Measurements from ENCODE around the gene FGF19.

FGF19 gene

DNA sequence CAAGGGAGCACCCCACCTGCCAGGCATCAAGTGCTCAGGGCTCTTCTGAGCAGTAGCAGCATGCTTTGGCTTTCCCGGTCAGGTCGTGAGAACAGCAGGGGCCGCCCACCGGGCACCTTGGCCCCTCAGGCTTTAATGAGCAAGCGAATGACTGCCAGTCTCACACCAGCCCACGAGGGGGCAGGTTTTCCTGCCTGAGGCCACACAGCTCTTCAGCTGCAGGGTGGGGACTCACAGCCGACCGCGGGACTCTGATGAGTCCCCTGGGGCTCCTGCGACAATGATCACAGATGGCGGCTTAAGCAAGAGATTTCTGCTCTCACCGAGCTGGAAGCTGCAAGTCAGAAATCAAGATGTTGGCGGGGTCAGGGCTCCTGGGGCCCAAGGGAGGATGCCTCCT, 14.3 kb upstream of the FGF19 start:
- no peak for DNase-seq (ENCODE audit: low read depth in 2 of 3, low spot score in 1 of 3)

DNA sequence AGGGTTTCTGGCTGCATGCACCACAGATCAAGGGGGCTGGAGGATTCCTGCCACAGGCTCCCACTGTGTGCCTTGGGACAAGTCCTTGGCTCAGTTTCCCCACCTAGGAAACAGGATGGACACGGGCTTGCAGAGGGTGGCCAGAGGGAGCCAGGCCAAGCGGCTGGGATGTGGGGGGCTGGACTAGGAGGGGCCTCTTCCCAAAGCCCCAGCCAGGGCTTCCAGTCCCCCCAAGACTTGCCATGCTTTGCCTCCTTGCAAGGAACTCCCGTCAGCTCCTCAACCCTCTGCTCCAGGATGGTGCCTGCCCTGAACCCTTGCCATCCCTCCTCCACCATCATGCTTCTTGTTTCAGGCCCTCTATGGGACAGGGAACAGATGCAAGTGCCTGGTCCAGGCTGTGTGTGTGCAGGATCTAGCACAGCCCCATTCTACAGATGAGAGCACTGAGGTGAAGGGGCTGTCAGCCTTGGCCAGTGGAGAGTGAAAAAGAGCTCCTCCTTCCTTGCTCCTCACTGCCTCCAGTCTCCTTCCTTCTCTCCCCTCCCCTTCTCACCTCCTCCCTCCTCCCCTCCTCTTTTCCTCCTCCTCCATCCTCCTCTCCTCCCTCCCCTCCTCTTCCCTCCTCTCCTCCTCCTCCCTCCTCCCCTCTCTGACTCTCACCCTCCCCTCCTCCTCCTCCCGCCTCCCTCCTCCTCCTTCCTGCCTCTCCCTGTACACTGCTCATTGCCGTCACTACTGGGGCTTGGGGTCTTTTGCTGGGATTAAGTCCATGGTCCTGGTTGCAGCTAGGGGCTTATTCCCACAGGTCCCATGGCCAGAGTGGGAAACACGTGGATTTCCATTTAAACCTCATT, 13.3 kb upstream of the FGF19 start:
- DNase-seq (ENCODE audit: low read depth in 2 of 3, low spot score in 1 of 3): no peak

DNA sequence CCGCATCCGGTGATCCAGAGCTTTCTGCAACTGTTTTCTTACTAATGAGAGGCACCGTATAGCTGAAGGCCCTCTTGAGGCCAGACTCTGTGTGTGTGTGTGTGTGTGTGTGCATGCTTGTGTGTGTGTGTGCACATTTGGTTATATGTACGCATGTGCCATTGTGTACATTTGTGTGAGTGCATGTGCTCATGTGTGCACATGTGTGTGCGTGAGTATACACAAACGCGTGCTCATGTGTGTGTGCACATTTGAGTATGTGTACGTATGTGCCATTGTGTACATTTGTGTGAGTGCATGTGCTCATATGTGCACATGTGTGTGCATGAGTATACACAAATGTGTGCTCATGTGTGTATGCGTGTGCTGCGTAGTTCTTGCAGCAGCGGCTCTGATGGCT, 12.3 kb upstream of the FGF19 start:
- no peak for DNase-seq (ENCODE audit: low read depth in 2 of 3, low spot score in 1 of 3)

DNA sequence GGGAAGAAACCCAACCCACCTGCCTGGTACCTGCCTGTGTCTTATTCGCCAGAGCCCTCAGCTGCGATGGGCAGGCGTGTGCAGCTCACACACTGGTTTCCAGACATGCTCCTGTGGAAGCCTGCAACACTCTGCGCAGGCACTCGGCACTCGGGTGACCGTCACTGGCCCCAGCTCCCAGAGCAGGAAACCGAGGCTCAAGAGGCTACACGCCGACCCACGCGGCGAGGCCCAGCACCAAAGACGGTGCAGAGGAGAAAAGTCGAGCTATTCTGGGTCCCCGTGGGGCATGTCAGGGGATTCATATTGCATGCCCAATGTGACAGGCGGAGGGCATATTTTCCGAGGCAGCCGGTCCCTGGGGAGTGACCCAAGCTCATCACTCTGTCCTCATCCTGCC, 11.6 kb upstream of the FGF19 start:
- no peak for DNase-seq (ENCODE audit: low read depth in 2 of 3, low spot score in 1 of 3)

DNA sequence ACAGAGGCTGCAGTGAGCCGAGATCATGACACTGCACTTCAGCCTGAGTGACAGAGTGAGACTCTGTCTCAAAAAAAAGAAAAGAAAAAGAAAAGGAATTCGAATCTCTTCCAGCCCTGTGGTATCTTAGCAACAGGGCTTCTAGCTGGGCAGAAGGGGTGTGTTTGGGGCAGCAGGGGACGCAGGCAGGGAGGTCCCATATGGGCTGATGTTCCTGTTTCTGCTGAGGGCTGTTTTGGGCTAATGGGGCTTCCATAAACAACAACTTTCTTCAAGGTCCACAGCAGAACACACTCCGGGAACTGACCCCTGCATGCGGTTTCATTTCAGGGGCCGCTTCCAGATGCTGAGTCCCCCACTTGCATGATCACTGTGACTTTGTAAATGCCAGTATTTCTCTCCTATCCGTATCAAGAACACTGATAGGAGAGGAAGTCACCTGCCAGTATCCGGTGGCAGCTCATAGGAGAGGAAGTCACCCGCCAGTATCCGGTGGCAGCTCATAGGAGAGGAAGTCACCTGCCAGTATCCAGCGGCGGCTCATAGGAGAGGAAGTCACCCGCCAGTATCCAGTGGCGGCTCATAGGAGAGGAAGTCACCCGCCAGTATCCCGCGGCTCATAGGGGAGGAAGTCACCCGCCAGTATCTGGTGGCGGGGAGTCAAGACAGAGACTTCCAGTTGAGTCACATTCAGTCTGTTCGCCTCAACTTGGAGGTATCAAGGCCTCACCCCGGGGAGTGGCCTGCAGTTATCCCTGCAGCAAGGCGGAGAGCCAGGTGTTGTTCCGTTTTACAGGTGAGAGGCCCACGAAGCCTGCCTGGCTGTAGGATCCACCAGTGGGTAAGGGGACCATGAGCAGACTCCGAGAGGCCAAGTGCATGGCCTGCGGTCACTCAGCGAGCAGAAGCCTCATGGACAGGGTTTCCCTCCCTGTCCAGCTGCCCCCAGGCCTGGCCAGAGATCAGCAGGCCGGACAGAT, 8.3 kb upstream of the FGF19 start:
- DNase-seq (ENCODE audit: low read depth in 2 of 3, low spot score in 1 of 3): no peak

DNA sequence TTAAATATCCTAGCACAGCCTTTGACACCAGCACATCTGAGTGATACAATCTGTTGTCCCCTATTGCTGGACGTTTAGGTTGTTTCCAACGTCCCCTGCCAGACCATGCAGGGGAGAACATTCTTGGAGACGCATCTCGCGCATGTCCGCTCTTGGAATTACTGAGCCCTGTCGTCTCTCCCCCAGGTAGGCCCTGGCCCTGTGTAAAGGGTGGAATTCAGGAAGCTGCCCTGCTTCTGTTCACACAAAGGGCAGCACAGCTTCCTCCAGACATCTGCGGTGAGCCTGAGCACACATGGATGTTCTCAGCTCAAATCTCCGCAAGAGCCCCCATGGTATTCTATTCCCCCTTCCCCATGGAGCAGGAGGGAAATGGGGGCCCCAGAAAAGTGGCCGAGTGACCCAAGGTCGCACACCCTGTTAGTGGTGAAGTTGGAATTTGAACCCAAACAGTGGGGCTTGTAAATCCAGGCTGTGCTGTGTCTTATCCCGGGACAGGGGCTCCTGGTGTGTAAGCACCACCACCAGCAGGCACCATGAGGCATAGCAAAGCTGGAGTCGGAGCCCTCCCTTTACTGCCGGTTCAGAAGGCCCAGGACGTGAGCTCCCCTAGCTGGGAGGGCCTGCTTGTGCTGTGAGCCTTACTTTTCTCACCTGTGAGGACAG, 5.0 kb upstream of the FGF19 start:
- DNase-seq (ENCODE audit: low read depth in 2 of 3, low spot score in 1 of 3): no peak

DNA sequence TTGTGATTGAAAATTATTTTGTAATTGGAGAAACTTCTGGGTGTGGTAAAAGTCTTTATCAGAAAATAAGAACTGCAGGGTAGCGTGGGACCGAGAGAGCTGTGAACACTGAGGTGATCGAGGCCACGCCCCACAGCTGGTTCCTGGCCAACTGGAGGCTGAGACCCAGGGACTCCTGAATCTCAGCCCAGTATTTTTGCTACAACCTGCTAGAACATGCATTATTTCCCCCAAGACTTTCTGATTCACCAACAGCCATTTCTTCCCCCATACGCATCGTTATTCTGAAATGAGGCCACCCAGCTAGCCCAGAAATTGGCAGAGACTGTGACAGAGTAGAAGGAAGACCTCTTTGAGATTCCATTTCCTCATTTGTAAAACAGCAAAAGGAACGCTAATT, 3.4 kb upstream of the FGF19 start:
- DNase-seq (ENCODE audit: low read depth in 2 of 3, low spot score in 1 of 3): no peak

DNA sequence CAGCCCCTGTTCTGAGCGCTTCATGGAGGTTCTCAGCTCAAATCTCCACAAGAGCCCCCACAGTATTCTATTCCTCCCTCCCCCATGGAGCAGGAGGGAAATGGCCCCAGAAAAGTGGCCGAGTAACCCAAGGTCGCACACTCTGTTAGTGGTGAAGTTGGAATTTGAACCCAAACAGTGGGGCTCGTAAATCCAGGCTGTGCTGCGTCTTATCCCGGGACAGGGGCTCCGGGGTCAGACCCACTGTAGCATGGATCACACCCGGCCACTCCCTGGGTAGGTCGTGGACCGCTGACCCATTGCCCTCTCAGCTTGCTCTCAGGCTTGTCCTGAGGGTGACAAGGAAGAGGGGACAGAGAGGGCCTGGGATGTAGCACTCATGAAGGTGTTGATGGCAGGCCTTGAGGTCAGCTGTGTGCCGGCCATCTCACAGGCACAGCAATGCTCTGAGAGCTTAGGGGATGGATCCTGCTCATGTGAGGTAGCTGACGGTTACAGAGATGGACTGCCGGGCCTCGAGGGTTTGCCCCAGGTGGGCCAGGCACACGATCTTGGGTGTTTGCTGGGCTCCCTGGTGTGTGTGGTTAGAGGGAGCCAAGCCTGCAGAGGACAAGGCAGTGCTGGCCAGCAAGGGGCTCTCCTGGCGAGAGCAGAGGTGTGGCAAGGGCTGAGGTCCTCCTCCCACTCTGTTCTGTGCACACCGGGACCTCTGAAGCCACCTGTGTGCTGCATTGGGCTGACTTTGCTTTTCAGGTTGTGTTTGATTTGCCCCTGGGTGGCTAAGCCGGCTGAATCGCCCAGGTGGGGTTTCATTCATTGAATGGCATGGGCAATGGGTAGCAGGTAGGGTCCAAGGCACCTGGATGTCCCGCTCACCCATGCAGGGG, 2.3 kb upstream of the FGF19 start:
- DNase-seq (ENCODE audit: low read depth in 2 of 3, low spot score in 1 of 3): no peak

DNA sequence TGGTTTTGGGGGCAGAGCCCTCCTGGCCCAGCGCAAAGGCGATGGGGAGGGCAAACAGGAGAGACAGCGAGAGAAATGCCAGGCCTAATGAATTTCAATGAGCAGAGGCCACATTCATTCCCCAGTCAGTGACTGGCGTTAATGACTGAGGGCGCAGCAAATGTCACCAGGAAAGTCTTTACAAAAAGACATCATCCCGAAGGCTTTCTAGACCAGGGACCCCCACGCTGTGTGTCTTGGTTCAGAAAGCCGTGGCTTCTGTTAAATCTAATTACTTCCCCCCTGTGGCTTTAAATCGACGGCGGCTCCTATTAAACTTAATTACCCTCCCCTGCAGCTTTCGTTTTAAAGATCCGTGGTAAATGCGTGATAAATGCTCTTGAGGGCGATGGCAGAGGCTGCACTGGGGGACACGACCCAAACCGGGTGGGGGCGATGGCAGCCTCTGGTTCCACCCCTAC, 1.6 kb upstream of the FGF19 start:
- DNase-seq (ENCODE audit: low read depth in 2 of 3, low spot score in 1 of 3): no peak

DNA sequence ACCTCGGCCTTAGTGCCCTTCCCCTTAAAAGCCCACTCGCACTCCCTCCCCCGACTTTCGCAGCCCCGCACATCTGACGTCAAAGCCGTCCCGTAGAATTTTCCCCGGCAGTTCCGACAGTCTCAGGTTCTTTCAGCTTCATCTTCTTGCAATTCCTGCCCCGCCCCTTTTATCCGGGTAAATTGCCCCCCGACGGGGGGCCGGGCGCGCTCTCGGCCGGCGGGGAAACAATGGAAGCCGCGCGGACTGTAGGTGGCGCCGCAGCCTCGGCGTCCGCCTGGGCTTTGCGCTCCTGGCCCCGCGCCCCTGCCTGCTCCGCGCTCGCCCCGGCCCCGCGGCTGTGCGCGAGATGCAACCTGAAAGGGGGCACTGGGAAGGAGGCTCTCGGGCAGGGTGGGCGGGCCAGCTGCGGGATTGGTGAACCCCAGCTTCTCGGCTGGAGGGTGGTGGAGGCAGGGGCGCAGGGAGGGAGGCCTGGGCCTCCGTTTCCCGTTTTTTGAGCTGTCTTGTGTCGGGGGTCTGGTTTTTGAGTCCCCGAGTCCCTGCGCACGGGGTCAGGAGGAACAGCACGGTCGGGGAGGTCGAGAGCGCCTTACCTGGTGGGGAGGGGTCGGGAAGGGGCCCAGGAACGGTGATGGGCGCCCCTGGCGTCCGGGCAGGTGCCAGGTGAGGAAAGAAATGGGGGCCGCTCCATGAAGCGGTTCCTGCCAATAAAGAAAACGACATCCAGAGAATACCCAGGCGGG, 859 bp upstream of the FGF19 start:
- no peak for DNase-seq (ENCODE audit: low read depth in 2 of 3, low spot score in 1 of 3)

DNA sequence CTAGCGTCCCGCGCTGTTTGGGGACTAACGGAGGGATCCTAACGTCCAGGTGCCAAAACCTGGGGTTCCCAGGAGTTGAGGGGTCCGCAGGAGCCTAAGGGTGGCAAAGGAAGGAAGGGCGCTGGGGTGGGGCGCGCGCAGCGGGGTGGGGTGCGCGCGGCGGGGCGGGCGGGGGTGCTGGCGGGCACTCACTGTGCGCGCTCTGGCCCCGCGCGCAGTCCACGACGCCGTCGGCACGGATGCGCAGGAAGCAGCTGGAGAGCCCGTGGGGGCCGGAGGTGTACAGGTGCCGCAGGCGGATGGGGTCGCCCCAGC, 412 bp downstream of the FGF19 start:
- no peak for DNase-seq (ENCODE audit: low read depth in 2 of 3, low spot score in 1 of 3)

DNA sequence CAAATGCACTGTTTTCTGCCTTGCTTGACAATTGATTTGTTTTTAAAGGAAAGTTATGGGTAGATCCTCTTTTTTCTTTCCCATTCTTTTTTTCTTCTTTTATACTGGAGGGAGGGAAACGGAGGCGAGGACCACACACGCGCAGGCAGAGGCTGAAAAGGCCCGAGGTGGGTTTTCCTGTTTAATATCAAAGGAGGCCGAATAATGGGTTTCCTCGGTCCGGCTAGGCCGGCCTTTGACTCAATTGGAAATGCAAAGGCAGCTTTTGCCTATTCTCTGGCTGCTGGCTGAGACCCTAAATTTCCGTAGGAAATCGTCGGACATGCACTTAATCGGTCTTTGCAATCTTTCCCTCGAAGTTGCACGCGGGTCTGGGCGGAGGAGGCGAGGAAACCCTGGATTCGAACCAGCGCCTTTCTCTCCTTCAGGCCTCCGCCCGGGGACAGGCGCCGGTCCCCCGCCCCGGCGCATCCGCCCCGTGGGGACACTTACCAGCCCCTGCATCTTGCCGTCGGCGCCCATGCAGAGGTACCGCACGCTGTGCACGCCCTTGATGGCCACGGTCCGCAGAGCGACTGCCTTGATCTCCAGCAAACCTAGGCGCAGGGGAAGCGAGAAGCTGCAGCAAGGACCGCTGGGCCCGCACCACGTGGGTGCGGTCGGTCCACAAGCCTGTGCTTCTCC, 911 bp downstream of the FGF19 start:
- DNase-seq (ENCODE audit: low read depth in 2 of 3, low spot score in 1 of 3): no peak

DNA sequence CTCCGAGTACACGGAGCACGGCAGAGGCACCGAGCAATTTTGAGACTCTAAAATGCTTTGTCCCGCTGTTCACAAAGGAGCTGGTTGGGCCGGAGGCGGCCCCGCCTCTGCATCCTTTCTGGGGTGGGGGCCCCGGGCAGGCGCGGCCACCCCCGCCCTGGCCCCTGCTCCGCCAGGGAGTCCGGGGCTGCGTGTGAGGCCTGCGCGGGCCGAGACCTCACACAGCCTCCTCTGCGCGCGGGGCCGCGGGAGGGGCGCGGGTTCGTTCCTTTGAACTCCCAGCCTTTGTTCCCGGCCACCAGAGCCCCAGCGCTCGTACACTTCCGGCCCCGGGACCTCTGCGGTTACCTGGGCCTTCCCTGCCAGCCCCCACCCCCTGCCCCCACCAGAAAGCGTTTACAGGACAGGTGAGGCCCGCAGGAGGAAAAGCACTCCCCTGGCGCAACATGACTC, 1.6 kb downstream of the FGF19 start:
- no peak for DNase-seq (ENCODE audit: low read depth in 2 of 3, low spot score in 1 of 3)

DNA sequence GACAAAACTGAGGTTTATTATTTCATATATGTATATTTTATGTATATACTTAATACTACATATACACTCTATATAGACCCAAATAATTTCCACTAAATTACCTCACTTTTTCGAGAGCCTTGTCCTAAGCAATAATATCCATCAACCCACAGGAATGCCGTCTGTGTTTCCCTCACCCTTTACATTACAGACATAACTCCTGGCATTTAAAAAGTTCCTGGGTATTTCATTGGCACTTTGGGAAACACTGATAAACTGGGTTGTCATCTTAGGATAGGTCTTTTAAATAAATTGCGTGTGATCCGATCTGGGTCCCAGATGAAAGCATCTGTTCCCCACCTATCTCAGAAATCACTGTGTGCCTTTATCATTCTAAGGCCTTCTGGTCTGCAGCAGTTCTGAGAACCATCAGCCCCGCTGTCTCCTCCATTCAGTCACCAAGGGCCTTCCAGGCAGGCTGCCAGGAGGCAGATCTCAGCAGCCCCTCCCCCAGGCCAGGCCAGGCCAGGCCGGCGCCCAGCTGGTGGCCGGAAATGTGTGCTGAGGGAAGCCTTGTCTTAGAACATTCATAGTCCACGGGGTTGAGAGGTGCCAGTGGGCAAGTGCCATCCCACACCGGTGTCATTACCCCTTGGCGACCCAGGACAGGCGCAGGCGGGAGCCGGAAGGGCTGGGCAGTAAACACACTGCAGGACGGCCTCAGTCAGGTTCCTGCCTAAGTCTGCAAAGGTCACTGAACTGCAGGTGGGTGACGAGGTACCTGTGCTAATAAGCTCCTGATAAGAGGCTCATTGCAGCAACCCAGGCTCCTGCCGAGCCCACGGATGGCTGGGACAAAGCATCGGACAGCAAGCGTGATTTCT, 3.3 kb downstream of the FGF19 start:
- no peak for DNase-seq (ENCODE audit: low read depth in 2 of 3, low spot score in 1 of 3)

DNA sequence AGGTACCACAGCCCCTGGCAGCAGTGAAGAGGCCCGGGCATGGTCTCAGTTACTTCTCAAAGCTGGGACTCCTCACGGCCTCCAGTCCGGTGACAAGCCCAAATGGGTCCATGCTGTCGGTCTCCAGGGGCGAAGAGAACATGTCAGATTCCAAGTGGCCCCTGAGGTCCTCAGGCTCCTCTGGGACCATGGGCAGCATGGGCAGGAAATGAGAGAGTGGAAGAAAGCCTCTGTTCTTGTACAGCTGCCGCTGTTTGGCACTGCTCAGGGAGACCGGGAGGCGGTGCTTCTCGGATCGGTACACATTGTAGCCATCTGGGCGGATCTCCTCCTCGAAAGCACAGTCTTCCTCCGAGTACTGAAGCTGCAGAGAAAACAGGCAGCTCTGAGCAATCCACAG, 4.6 kb downstream of the FGF19 start:
- DNase-seq (ENCODE audit: low read depth in 2 of 3, low spot score in 1 of 3): no peak

DNA sequence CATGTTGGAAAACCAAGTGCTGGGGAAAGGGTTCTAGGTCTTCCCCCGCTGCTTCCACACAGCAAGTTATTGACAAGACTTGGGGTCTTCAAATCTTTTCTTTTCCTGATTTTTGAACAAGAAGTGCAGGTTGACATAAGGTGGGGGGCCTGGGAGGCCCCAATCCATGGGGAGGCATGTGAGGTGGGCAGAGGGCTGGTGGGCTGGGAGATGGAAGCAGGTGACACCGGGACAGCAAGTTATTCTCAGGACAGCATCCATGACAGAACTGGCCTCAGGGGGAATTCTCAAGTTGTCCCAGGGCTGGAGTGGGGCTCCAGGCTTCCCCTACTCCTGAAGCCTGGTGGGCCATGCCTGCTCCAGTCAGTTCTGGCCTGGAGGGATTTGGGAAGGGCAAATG, 5.5 kb downstream of the FGF19 start:
- DNase-seq (ENCODE audit: low read depth in 2 of 3, low spot score in 1 of 3): no peak

DNA sequence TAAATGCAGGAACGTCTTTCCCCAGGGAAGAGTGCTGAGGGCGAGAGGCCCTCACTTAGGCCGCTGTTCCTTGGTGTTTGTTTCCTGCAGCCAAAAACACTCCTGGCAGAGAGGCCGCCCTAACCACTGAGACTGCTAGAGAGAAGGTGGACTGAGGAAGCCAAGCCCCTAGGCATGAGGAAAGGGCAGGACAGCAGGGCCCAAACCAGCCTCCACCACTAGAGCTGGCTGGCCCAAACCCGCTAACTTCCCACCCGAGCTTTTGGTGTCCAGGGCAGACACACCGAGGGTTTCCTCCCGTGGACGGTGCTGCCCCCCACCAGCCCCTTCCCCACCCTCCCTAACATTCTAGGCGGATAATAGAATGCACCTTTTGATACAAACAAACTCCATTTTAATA, 6.0 kb downstream of the FGF19 start:
- DNase-seq (ENCODE audit: low read depth in 2 of 3, low spot score in 1 of 3): no peak

DNA sequence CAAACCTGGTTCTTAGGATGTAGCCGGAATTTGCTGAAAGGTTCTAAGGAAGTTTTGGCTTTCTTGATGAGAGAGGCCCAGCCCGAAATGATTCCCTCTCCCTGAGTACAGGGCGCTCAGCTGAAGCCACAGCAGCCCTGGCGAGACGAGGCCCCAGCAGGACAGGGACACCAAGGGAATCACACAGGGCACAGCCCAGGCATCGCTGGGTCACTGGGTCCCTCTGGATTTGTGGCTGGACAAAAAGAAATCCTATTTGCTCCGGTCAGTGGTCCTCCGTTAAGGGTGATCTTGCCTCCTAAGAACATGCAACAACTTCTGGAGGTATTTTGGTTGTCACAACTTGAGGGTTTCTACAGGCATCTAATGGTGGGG, 6.4 kb downstream of the FGF19 start:
- no peak for DNase-seq (ENCODE audit: low read depth in 2 of 3, low spot score in 1 of 3)
